ENCODE results near the gene PPCDC.
A peak's percentile ranks its signal among the peaks of the same experiment; 100 is the strongest.

The PPCDC gene

GRCh38 chr15:75037685-75038084 is 14.3 kb downstream of the PPCDC start:
- TF ChIP-seq, protein P1, sequence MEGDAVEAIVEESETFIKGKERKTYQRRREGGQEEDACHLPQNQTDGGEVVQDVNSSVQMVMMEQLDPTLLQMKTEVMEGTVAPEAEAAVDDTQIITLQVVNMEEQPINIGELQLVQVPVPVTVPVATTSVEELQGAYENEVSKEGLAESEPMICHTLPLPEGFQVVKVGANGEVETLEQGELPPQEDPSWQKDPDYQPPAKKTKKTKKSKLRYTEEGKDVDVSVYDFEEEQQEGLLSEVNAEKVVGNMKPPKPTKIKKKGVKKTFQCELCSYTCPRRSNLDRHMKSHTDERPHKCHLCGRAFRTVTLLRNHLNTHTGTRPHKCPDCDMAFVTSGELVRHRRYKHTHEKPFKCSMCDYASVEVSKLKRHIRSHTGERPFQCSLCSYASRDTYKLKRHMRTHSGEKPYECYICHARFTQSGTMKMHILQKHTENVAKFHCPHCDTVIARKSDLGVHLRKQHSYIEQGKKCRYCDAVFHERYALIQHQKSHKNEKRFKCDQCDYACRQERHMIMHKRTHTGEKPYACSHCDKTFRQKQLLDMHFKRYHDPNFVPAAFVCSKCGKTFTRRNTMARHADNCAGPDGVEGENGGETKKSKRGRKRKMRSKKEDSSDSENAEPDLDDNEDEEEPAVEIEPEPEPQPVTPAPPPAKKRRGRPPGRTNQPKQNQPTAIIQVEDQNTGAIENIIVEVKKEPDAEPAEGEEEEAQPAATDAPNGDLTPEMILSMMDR (IDR thresholded peaks at IDR 0.05; ENCODE audit: low read length, missing control alignments) = no peak
- peak; percentile 45 for DNase-seq (ENCODE audit: low read depth)
- H3K4me3 ChIP-seq (replicated peaks; ENCODE audit: low read depth, low read length) = no peak overlapping the region

- no peak overlapping the region for H3K4me3 ChIP-seq (replicated peaks; ENCODE audit: low read depth, low read length)
- TF ChIP-seq, protein P1 (IDR thresholded peaks at IDR 0.05; ENCODE audit: low read length, missing control alignments) = no peak
- no peak for DNase-seq (ENCODE audit: low read depth)
Observed at GRCh38 chr15:75038231-75038630, 14.8 kb downstream of the PPCDC start.

DNA sequence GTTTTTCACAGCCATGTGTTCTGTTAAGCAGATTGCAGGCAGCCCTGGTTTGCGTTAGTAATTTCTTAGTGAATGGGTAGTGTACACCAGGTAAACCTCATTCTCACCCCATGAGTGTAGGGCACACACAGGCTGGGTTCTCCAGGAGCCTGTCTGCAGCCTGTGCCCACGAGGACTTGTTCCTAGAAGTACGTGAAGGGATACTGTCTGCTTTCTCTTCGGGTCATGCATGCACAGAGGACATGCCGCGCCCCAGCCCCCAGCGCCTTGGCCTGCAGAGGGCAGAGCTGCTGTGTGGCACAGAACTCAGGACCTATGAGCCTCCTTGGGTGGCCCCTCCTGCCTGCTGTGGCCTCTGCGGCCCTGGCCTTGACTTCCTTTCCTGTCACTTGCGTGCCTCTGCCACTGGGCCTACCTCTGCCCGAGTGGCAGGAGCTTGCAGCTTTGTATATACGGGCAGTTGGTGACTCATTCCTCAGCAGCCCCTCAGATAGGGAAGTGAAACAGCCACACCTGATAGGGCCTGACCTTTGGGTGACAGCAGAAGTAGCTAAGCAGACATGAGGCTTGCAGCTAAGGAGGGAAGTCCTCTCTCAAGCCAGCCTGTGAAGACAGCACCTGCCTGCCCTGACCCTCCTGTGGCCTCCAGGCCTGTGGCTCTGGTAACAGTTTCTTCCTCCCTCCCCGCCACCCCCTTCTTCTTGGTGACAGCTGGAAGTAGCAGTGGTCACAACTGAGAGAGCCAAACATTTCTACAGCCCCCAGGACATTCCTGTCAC is 19.5 kb downstream of the PPCDC start:
- TF ChIP-seq, protein P1 (IDR thresholded peaks at IDR 0.05; ENCODE audit: low read length, missing control alignments) = peak; percentile 47
- peak; percentile 53 for DNase-seq (ENCODE audit: low read depth)

DNA sequence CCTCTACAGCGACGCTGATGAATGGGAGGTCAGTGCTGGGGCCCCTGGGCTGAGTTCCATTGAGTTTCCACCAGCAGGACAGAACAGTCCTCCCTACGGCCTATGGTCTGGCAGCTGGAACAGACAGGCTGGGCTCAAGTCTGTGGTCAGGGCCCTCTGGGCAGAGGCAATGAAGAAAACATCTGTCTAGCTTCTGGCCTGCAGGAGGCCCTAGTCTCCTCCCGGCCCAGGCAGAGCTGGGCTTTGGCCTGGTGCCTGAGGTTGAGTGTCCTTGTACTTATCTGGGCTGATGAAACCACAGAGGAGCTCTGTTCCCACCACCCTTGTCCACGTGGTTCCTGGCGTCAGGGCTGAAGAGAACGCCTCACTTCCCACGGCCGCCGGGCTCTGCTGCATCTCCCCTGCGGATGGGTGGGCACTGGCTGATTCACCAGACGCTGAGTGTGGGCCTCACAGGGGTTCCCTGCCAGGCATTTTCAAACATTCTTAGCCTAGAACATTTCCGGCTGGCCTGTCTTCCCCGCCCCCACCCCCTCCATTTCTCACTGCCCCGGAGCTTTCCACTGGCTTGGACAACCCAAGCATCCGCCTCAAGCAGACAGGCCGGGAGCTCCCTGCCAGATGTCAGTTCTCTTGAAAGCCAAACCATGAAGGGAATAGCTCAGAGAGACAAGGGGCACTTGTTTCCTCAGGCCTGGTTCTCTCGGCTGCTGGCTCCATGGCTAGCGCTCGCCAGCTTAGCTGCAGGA is 20.3 kb downstream of the PPCDC start:
- H3K4me3 ChIP-seq (replicated peaks; ENCODE audit: low read depth, low read length) = peak overlapping the region; percentile 21
- TF ChIP-seq, protein P1 (IDR thresholded peaks at IDR 0.05; ENCODE audit: low read length, missing control alignments) = peak; percentile 84
- DNase-seq (ENCODE audit: low read depth) = peak; percentile 100

More for the DNA sequence above, 19.5 kb downstream of the PPCDC start:
- H3K4me3 ChIP-seq (replicated peaks; ENCODE audit: low read depth, low read length) = no peak overlapping the region

GRCh38 chr15:75044258-75044878 is 21.0 kb downstream of the PPCDC start:
- TF ChIP-seq, protein P1 (IDR thresholded peaks at IDR 0.05; ENCODE audit: low read length, missing control alignments) = no peak
- peak overlapping the region; percentile 21 for H3K4me3 ChIP-seq (replicated peaks; ENCODE audit: low read depth, low read length)
- DNase-seq (ENCODE audit: low read depth) = no peak

DNA sequence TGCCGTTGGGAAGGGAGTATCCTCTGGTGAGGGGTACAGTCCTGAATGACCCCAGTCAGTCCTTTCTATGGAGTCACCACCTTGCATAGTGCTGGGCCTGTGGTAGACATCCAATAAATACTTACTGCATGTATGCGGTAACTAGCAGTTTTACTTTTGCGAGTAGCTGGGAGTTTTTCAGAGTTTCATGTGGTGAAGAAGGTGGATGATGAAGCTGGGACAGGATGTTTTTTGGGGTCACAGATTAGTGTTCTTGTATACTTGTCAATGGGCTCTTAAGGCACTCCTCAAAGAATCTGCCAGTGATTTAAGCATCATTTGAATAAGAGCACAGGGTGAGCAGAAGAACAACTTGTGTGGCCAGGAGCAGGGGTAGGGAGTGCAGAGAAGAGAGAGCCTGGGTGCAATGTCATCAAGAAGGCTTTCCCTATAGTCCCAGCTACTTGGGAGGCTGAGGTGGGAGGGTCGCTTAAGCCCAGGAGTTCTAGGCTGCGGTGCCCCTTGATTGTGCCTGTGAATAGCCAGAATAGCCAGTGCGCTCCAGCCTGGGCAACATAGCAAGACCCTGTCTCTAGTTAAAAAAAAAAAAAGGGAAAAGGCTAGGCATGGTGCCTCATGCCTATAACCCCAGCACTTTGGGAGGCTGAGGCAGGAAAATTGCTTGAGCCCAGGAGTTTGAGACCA is 22.1 kb downstream of the PPCDC start:
- TF ChIP-seq, protein P1 (IDR thresholded peaks at IDR 0.05; ENCODE audit: low read length, missing control alignments) = no peak
- no peak overlapping the region for H3K4me3 ChIP-seq (replicated peaks; ENCODE audit: low read depth, low read length)
- no peak for DNase-seq (ENCODE audit: low read depth)

Data from fibroblast of pulmonary artery (primary cell).